HG03066 (cell line): ENCODE measurements around the gene SF1.

Experiments
- ATAC-seq: cut with Tn5 transposase; IDR thresholded peaks from one replicate; pipeline ENCODE4 v1.9.1; 2021; ENCODE audit warnings: low read depth; ENCODE audit not compliant: unreplicated experiment

Gene SF1

GRCh38 chr11:64750361-64751054 is 27.8 kb downstream of the SF1 start:
- ATAC-seq = no peak

GRCh38 chr11:64747961-64748665 is 30.2 kb downstream of the SF1 start:
- ATAC-seq = no peak

GRCh38 chr11:64746486-64746885 is 31.9 kb downstream of the SF1 start:
- ATAC-seq = no peak

- no peak for ATAC-seq
Measured at GRCh38 chr11:64745521-64746328, 32.6 kb downstream of the SF1 start.

- no peak for ATAC-seq
Measured at GRCh38 chr11:64745189-64745520, 33.2 kb downstream of the SF1 start.

- ATAC-seq = no peak
Measured at GRCh38 chr11:64744544-64745188, 33.7 kb downstream of the SF1 start.

- no peak for ATAC-seq
Measured at GRCh38 chr11:64743591-64744543, 34.5 kb downstream of the SF1 start, which contains the start of gene RASGRP2. RASGRP2 (minus strand) TSS chr11:64744142; CDS start chr11:64742866, 1,276 bp downstream.

- no peak for ATAC-seq
Measured at GRCh38 chr11:64742889-64743590, 35.3 kb downstream of the SF1 start.

- ATAC-seq = no peak
Measured at GRCh38 chr11:64742087-64742888, 36.1 kb downstream of the SF1 start.

- ATAC-seq = no peak
Measured at GRCh38 chr11:64741375-64742086, 36.8 kb downstream of the SF1 start.

GRCh38 chr11:64739871-64740270 is 38.5 kb downstream of the SF1 start:
- ATAC-seq = no peak

GRCh38 chr11:64736654-64737053 is 41.7 kb downstream of the SF1 start:
- no peak for ATAC-seq

- no peak for ATAC-seq
Measured at GRCh38 chr11:64735725-64736259, 42.5 kb downstream of the SF1 start.

- ATAC-seq = no peak
Measured at GRCh38 chr11:64734811-64735724, 43.3 kb downstream of the SF1 start.

GRCh38 chr11:64731601-64732000 is 46.7 kb downstream of the SF1 start:
- no peak for ATAC-seq

- no peak for ATAC-seq
Measured at GRCh38 chr11:64729851-64730382, 48.4 kb downstream of the SF1 start.
